ENCODE results near the gene HARBI1. TPM values are rescaled to one million over a fixed set of nuclear protein-coding genes. Genes with fewer than 3 reads are reported as not detected.

The HARBI1 gene
- polyA plus RNA-seq, 1 donor from 2014 or later, result 9.5 TPM

DNA sequence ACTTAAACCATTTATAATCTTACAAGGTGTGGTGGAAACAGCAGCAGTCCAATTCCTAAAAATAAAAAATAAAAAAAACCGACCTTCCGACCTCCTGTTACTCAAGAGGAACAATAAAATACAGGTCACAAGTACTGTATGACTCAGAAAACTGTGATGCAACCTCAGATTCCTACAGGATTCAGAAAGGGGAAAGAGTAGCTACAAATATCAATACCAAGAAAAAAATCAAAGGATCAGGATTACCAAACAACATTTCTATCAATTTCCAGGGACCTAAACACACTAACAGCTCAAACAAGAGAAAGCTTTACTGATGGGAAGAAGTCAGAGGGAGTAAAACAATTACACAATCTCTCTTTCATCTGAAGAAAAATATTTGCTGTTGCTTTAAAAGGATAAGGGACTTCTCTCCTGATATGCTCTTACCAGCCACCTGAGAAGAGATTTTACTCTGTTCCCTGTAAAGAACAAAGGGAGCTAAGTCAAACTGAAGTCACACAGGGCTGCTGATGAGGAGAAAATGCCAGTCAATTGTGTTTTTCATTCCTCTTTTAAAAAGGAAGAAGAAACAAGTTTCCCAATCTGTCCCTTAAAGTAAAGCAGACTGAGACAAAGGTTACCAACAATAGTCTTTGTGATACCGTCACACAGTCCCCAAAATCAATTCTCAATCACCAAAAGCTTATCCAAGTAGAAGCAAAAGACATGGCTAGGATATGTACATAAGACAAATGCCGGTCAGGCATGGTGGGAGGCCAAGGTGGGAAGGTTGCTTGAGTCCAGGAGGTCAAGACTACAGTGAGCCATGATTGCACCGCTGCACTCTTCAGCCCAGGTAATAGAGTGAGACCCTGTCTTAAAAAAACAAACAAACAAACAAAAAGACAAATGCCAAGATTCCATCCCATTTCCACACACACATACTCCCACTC is 62.5 kb downstream of the HARBI1 start:
- H3K4me3 ChIP-seq (ENCODE audit: low read length), result no peak overlapping the region
- H3K4me2 ChIP-seq (ENCODE audit: low read length), result no peak overlapping the region
- H3K36me3 ChIP-seq (ENCODE audit: insufficient read depth, low read length), result no peaks in the 10 kb centered on the region
- no peaks in the 10 kb centered on the region for H3K9me3 ChIP-seq (ENCODE audit: low read length)
- TF ChIP-seq, protein P1, sequence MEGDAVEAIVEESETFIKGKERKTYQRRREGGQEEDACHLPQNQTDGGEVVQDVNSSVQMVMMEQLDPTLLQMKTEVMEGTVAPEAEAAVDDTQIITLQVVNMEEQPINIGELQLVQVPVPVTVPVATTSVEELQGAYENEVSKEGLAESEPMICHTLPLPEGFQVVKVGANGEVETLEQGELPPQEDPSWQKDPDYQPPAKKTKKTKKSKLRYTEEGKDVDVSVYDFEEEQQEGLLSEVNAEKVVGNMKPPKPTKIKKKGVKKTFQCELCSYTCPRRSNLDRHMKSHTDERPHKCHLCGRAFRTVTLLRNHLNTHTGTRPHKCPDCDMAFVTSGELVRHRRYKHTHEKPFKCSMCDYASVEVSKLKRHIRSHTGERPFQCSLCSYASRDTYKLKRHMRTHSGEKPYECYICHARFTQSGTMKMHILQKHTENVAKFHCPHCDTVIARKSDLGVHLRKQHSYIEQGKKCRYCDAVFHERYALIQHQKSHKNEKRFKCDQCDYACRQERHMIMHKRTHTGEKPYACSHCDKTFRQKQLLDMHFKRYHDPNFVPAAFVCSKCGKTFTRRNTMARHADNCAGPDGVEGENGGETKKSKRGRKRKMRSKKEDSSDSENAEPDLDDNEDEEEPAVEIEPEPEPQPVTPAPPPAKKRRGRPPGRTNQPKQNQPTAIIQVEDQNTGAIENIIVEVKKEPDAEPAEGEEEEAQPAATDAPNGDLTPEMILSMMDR (IDR thresholded peaks at IDR 0.05; ENCODE audit: poor library complexity, severe bottlenecking), result no peak
- TF ChIP-seq EP300 (conservative IDR thresholded peaks at IDR 0.05; ENCODE audit: poor library complexity, severe bottlenecking), result no peak
- TF ChIP-seq POLR2AphosphoS5 (IDR thresholded peaks at IDR 0.05), result no peak
- TF ChIP-seq, protein P2, sequence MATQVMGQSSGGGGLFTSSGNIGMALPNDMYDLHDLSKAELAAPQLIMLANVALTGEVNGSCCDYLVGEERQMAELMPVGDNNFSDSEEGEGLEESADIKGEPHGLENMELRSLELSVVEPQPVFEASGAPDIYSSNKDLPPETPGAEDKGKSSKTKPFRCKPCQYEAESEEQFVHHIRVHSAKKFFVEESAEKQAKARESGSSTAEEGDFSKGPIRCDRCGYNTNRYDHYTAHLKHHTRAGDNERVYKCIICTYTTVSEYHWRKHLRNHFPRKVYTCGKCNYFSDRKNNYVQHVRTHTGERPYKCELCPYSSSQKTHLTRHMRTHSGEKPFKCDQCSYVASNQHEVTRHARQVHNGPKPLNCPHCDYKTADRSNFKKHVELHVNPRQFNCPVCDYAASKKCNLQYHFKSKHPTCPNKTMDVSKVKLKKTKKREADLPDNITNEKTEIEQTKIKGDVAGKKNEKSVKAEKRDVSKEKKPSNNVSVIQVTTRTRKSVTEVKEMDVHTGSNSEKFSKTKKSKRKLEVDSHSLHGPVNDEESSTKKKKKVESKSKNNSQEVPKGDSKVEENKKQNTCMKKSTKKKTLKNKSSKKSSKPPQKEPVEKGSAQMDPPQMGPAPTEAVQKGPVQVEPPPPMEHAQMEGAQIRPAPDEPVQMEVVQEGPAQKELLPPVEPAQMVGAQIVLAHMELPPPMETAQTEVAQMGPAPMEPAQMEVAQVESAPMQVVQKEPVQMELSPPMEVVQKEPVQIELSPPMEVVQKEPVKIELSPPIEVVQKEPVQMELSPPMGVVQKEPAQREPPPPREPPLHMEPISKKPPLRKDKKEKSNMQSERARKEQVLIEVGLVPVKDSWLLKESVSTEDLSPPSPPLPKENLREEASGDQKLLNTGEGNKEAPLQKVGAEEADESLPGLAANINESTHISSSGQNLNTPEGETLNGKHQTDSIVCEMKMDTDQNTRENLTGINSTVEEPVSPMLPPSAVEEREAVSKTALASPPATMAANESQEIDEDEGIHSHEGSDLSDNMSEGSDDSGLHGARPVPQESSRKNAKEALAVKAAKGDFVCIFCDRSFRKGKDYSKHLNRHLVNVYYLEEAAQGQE (IDR thresholded peaks at IDR 0.05; ENCODE audit: borderline replicate concordance), result no peak
- TF ChIP-seq EZH2 (IDR thresholded peaks at IDR 0.05; ENCODE audit: borderline replicate concordance, insufficient read depth, low read length, poor library complexity, severe bottlenecking), result no peak
- TF ChIP-seq MXI1 (conservative IDR thresholded peaks at IDR 0.05; ENCODE audit: poor library complexity, severe bottlenecking), result no peak
- no peak for TF ChIP-seq TAF1 (IDR thresholded peaks at IDR 0.05; ENCODE audit: low read depth)
- TF ChIP-seq SMC3 (conservative IDR thresholded peaks at IDR 0.05; ENCODE audit: poor library complexity), result no peak
- TF ChIP-seq RAD21 (conservative IDR thresholded peaks at IDR 0.05), result no peak
- H4K20me1 ChIP-seq (ENCODE audit: insufficient read depth), result no peaks in the 10 kb centered on the region
- no peak overlapping the region for H3K27ac ChIP-seq (ENCODE audit: low read length)
- no peak overlapping the region for H3K9ac ChIP-seq (ENCODE audit: low read length)
- peaks cover 25% of the 10 kb centered on the region for H3K79me2 ChIP-seq (replicated peaks; ENCODE audit: insufficient read depth, low read length)
- H3F3A ChIP-seq (ENCODE audit: insufficient read depth, low read length, poor library complexity, severe bottlenecking), result no peaks in the 10 kb centered on the region
- no peak overlapping the region for H2AFZ ChIP-seq (ENCODE audit: low read depth, low read length)
- H3K27me3 ChIP-seq (ENCODE audit: insufficient read depth, low read depth, low read length), result no peaks in the 10 kb centered on the region
- no peaks in the 10 kb centered on the region for H3K9me2 ChIP-seq (ENCODE audit: insufficient read depth, low read length)

DNA sequence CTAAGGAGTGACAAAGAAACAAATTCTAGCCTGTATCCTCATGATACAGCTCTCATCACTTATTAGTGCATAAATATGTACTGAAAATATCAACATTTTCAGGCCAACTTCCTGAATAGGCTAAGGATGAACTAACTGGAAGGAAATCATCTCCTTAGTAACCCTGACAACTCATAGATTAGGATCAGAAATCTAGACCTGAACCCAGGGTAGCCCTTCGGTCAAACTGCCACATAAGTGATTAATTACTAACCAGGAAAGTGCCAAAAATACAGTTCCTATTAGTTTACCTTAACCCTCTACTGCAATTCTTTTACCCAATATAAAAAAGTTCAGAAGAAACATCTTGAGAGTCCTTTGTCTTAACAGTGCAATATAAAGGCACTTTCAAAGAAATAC is 63.2 kb downstream of the HARBI1 start:
- no peak overlapping the region for H2AFZ ChIP-seq (ENCODE audit: low read depth, low read length)
- H3K36me3 ChIP-seq (ENCODE audit: insufficient read depth, low read length), result no peaks in the 10 kb centered on the region
- H3F3A ChIP-seq (ENCODE audit: insufficient read depth, low read length, poor library complexity, severe bottlenecking), result no peaks in the 10 kb centered on the region
- H3K9me2 ChIP-seq (ENCODE audit: insufficient read depth, low read length), result no peaks in the 10 kb centered on the region
- H3K4me2 ChIP-seq (ENCODE audit: low read length), result no peak overlapping the region
- no peak overlapping the region for H3K9ac ChIP-seq (ENCODE audit: low read length)
- peaks cover 26% of the 10 kb centered on the region for H3K79me2 ChIP-seq (replicated peaks; ENCODE audit: insufficient read depth, low read length)
- no peak overlapping the region for H3K27ac ChIP-seq (ENCODE audit: low read length)
- no peaks in the 10 kb centered on the region for H3K9me3 ChIP-seq (ENCODE audit: low read length)
- no peaks in the 10 kb centered on the region for H3K27me3 ChIP-seq (ENCODE audit: insufficient read depth, low read depth, low read length)
- no peak overlapping the region for H3K4me3 ChIP-seq (ENCODE audit: low read length)
- H4K20me1 ChIP-seq (ENCODE audit: insufficient read depth), result no peaks in the 10 kb centered on the region
- TF ChIP-seq, protein P1 (IDR thresholded peaks at IDR 0.05; ENCODE audit: poor library complexity, severe bottlenecking), result no peak
- TF ChIP-seq POLR2AphosphoS5 (IDR thresholded peaks at IDR 0.05) (no peak), EP300 (conservative IDR thresholded peaks at IDR 0.05; ENCODE audit: poor library complexity, severe bottlenecking) (no peak), RAD21 (conservative IDR thresholded peaks at IDR 0.05) (no peak), EZH2 (IDR thresholded peaks at IDR 0.05; ENCODE audit: borderline replicate concordance, insufficient read depth, low read length, poor library complexity, severe bottlenecking) (no peak), TAF1 (IDR thresholded peaks at IDR 0.05; ENCODE audit: low read depth) (no peak), SMC3 (conservative IDR thresholded peaks at IDR 0.05; ENCODE audit: poor library complexity) (no peak), MXI1 (conservative IDR thresholded peaks at IDR 0.05; ENCODE audit: poor library complexity, severe bottlenecking) (no peak)
- TF ChIP-seq, protein P2 (IDR thresholded peaks at IDR 0.05; ENCODE audit: borderline replicate concordance), result no peak
